Pancreas (tissue), 10 donors: ENCODE data around the gene RLIM. TPM values are rescaled to one million over a fixed set of nuclear protein-coding genes. Genes with fewer than 3 reads are reported as not detected.

ENCODE experiments used
- ATAC-seq, 4 donors: fragments of 200-7000 bp; cut with Tn5 transposase; one replicate each; pipeline versions ENCODE4 v1.8.0 to v1.9.1; 2020; ENCODE audit warnings: mild to moderate bottlenecking in 4 of 4, moderate library complexity in 4 of 4
- DNase-seq, 6 donors: peaks; one replicate each; pipeline ENCODE4 v3.0.0-alpha.2; 2020
- FAIRE-seq: peaks from 2 replicates; lab custom pipeline; 2012; peaks lifted over from hg19 to GRCh38; lab: Jason Lieb, UNC
- H3K27ac ChIP-seq, 4 donors: fragments of 200-600 bp; sonication (generic); 1 replicate in 3 of 4; 2 replicates in 1 of 4; pipeline versions ENCODE4 v1.5.0 to v1.8.0; 2020
- H3K27me3 ChIP-seq, 4 donors: fragments of 200-600 bp; one replicate each; pipeline ENCODE4 v1.8.0; 2021
- H3K36me3 ChIP-seq, 3 donors: fragments of 200-600 bp; sonication (generic) in 1 of 3; one replicate each; pipeline versions ENCODE4 v1.5.0 to v1.8.0; 2020 to 2021
- H3K4me1 ChIP-seq, 3 donors: fragments of 200-600 bp; one replicate each; pipeline ENCODE4 v1.8.0; 2021
- H3K4me3 ChIP-seq, 4 donors: fragments of 200-600 bp; sonication (generic) in 2 of 4; one replicate each; pipeline versions ENCODE4 v1.5.0 to v1.8.0; 2020 to 2021
- H3K9me3 ChIP-seq, 4 donors: fragments of 200-600 bp; one replicate each; pipeline ENCODE4 v1.8.0; 2021
- CTCF ChIP-seq, 4 donors: fragments of 200-600 bp; sonication (generic) in 3 of 4; IDR thresholded peaks; one replicate each; pipeline versions ENCODE4 v1.5.0 to v1.8.0; 2021; ENCODE audit warnings: antibody characterized with exemption in 4 of 4
- WGBS, 2 donors: extraction: QIAGEN DNeasy Blood & Tissue Kit; methylation state at CpG; one replicate each; pipeline ENCODE4 v1.1.7; 2013; 5-methylcytosine and 5-hydroxymethylcytosine counted together
- intact Hi-C, 3 donors: fragments of 100-400 bp; cut with DNase I; formaldehyde crosslinking; loops; one replicate each; pipeline versions ENCODE4 v1.11.1 to v1.14.2; 2022
- polyA plus RNA-seq, 2 donors: library from polyadenylated mRNA; stranded (reverse); fragments of 200-250 nt; gene quantifications; one replicate each; pipeline ENCODE4 v1.2.3, GENCODE V29; 2013
- total RNA-seq, 6 donors: library from RNA; stranded (reverse); fragmentation: NEBNext Ultra II Directional in 4 of 6; extraction: Animal tissue kit (Norgen Biotek cat#: 25700) in 4 of 6; gene quantifications; one replicate each; pipeline versions ENCODE4 v1.2.1 to v1.2.4, GENCODE V29; 2021 to 2023
- donor health status: healthy with polysubstance abuse.
- donor health status: DM: no; HTN: no; CAD: no; lungs with moderate emphysema.
- donor health status: DM: no; HTN: no; CAD: no.
- donor health status: control.
- donor health status: control.
- donor health status: Bipolar disorder and iron deficiency.
- donor health status: DM: yes; HTN: yes; CAD: no.
- donor health status: DM: no; HTN: no; CAD: no.
- donor health status: DM: no; HTN: no; CAD: no.
- donor health status: DM: yes; HTN: yes; CAD: no.

RLIM gene
- total and polyA plus RNA-seq, 8 donors, result 2.7 to 16.7 (median 9.6) TPM

GRCh38 chrX:74540635-74541249 is 73.7 kb downstream of the RLIM start:
- DNase-seq (no peak), ATAC-seq (no peak), FAIRE-seq (no peak)
- Histone ChIP-seq H3K9me3 (no peaks in the 10 kb centered on the region), H3K36me3 (no peaks in the 10 kb centered on the region), H3K4me3 (no peak overlapping the region), H3K4me1 (no peaks in the 10 kb centered on the region), H3K27ac (no peak overlapping the region), H3K27me3 (peaks cover 0 to 3% (median 0%) of the 10 kb centered on the region in 4 donors)
- 55 to 61% methylated on average over 2 of the region's 2 CpGs for WGBS, 2 donors
- no peak for TF ChIP-seq CTCF (IDR thresholded peaks at IDR 0.05)
- intact Hi-C loops, result loop anchor here in 1 of 3 donors (10.0 kb wide), 1 partner anchor 156 kb away; no protein-coding TSS in a partner anchor

DNA sequence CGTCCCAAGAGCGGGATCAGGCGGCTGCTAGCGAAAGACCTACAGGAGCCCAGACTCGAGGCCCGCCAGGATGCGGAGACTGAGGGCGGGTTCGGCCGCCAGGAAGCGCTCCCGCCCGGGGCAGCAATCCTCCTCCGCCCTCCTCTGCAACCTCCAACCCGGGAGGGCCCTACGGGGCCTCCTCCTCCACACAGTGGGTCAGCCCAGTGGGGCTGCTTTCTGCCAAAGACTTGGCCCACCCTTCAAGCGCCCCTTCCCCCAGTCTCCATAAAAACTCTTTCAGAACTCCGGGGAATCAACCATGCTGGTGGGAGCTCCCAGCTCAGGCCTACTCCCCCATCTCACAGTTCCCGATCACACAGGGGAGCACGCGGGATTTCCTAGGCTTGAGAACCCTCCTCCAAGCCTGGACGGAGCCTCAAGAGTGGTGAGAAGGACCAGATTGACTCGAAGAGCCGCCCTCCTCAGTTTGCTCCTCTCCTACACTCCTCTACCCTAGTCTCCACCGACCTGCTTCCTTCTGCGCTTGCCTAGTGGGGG is 77.5 kb downstream of the RLIM start:
- intact Hi-C loops, result no loop called here
- 46 to 54% methylated on average over 23 to 26 of the region's 26 CpGs for WGBS, 2 donors
- H3K27me3 ChIP-seq, result no peaks in the 10 kb centered on the region

DNA sequence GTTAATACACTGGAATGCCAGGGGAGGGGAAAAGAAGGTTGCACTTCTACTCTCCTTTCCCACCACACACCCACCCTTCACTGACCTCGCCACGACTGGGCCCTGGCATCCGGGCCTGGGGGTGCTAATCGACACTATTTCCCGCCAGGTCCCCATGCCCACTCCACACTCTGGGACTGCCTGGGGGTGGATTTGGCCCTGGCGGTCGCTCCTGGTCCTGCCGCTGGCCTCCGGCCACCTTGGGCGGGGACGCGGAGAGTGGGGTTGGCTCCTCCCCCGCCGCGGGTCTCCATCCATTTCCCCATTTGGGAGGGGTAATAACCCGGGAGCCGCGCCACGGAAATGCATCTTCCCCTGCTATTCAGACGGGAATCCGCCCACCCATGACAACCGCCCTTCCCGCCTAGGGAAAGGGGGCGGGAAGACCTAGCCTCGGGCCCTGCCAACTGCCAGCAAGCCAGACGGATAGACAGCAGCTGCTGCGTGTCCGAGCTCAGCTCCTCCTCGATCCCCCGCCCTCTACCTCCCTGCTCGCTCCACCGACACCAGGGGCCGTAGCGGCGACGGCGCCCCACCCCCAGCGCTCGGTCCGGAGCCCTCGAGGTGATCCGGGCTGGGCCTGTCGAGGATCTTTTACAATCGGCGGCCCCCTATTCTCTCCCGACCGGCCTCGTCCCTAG is 78.1 kb downstream of the RLIM start:
- H3K9me3 ChIP-seq, result no peaks in the 10 kb centered on the region
- no peaks in the 10 kb centered on the region for H3K27me3 ChIP-seq
- no peaks in the 10 kb centered on the region for H3K4me1 ChIP-seq
- DNase-seq (peak; percentile 57 to 78 (median 65)), ATAC-seq (peak; percentile 80 to 87 (median 82)), FAIRE-seq (no peak)
- H3K27ac ChIP-seq, result peak overlapping the region; percentile 12 to 72 (median 56)
- H3K4me3 ChIP-seq, result peak overlapping the region; percentile 4 to 49 (median 37)
- peak in 1 of 4 donors; percentile 44 for TF ChIP-seq CTCF (IDR thresholded peaks at IDR 0.05)
- intact Hi-C loops, result no loop called here
- no peaks in the 10 kb centered on the region for H3K36me3 ChIP-seq
- 1 to 30% methylated on average over 45 to 48 of the region's 48 CpGs for WGBS, 2 donors

More for the DNA sequence above, 77.5 kb downstream of the RLIM start:
- FAIRE-seq (no peak), DNase-seq (no peak), ATAC-seq (peak; percentile 24 to 44 (median 34))
- Histone ChIP-seq H3K36me3 (no peaks in the 10 kb centered on the region), H3K9me3 (no peaks in the 10 kb centered on the region), H3K4me3 (peak overlapping the region; percentile 4 to 49 (median 37)), H3K4me1 (no peaks in the 10 kb centered on the region), H3K27ac (peak overlapping the region in 3 of 4 donors; percentile 49 to 72 (median 64))
- TF ChIP-seq CTCF (IDR thresholded peaks at IDR 0.05), result no peak

DNA sequence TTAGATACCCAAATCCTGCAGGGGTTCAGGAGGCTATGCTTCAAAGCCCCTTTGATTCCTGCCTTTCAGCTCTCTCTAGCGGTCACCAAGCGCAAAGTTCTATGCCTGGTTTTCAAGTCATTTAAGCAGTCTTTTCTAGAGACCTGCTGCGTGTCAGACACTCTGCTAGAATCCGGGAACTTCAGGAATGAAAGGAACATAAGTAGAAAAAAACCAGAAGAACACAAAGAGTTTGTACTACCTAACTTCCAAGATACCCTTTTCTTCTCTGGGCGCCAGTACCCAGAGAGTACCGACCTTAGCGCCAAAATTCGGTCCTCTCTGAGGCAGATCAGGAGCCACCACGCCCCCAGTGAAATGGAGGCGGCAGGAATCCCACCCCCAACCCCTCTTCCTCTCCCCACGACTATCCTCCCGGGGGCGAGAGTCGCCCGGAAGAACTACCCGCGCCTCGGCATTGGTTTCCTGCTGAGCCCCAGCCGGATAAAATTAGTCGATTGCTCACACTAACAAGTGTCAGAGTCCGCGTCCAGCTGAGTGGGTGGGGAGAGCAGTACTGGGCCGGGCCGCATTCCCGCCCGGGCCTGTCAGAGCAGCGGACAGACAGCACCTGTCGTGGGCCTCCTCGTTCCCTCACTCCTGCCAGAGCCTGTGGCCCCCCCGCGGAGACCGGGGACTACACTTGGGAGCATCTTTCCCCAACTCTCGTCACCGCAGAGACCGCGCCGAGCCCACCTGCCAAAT is 78.8 kb downstream of the RLIM start:
- FAIRE-seq, result no peak
- peak in 1 of 4 donors; percentile 11 for TF ChIP-seq CTCF (IDR thresholded peaks at IDR 0.05)
- peak overlapping the region; percentile 4 to 49 (median 37) for H3K4me3 ChIP-seq
- no peaks in the 10 kb centered on the region for H3K36me3 ChIP-seq
- no peaks in the 10 kb centered on the region for H3K27me3 ChIP-seq
- H3K27ac ChIP-seq, result peak overlapping the region; percentile 12 to 72 (median 56)
- WGBS, 2 donors, result 1 to 23% methylated on average over 37 of the region's 37 CpGs
- H3K4me1 ChIP-seq, result no peaks in the 10 kb centered on the region
- no peaks in the 10 kb centered on the region for H3K9me3 ChIP-seq
- intact Hi-C loops, result no loop called here
- DNase-seq, result peak; percentile 42 to 80 (median 58)
- peak; percentile 80 to 85 (median 82) for ATAC-seq

Other genes with a start within 250 kb of the RLIM start
- 1 to 10 TPM; 2.7 to 8.4 (median 3.8) TPM for gene SLC16A2, start 193.1 kb downstream of the RLIM start, total RNA-seq
- 1 to 10 TPM; 2.2 to 4.3 TPM for gene SLC16A2, start 193.1 kb downstream of the RLIM start, polyA plus RNA-seq